KMS-11 (cell line): Measurements from ENCODE around the gene GLYR1.

Source experiments
- H2AFZ ChIP-seq: fragments of 200-600 bp; sonication (generic); 2 replicates; pipeline ENCODE4 v1.6.1; 2016; ENCODE audit warnings: antibody characterized with exemption, mixed run types, low read depth
- H3K27ac ChIP-seq: fragments of 200-600 bp; sonication (generic); 2 replicates; pipeline ENCODE4 v1.6.1; 2016; ENCODE audit warnings: mild to moderate bottlenecking, mixed run types
- H3K27me3 ChIP-seq: fragments of 200-600 bp; sonication (generic); 2 replicates; pipeline ENCODE4 v1.6.1; 2017; ENCODE audit warnings: mild to moderate bottlenecking, low read depth, mixed run types, moderate library complexity; ENCODE audit not compliant: insufficient read depth
- H3K36me3 ChIP-seq: fragments of 200-600 bp; sonication (generic); 2 replicates; pipeline ENCODE4 v1.6.1; 2017; ENCODE audit warnings: mild to moderate bottlenecking, mixed run types; ENCODE audit not compliant: insufficient read depth
- H3K4me1 ChIP-seq: fragments of 200-600 bp; sonication (generic); 2 replicates; pipeline ENCODE4 v1.6.1; 2016; ENCODE audit warnings: mild to moderate bottlenecking, low read depth, mixed run types; ENCODE audit not compliant: poor library complexity, severe bottlenecking
- H3K4me2 ChIP-seq: fragments of 200-600 bp; sonication (generic); 2 replicates; pipeline ENCODE4 v1.7.0; 2016; ENCODE audit warnings: mild to moderate bottlenecking, mixed run types
- H3K4me3 ChIP-seq: fragments of 200-600 bp; sonication (generic); IDR thresholded peaks from 2 replicates; pipeline ENCODE4 v1.6.1; 2017; ENCODE audit warnings: low read depth, low read length, mixed read lengths; ENCODE audit not compliant: insufficient read depth
- H3K79me2 ChIP-seq: fragments of 200-600 bp; sonication (generic); 2 replicates; pipeline ENCODE4 v1.6.1; 2016; ENCODE audit warnings: low read depth, mixed run types; ENCODE audit not compliant: insufficient read depth
- H3K9ac ChIP-seq: fragments of 200-600 bp; sonication (generic); 2 replicates; pipeline ENCODE4 v1.6.1; 2016; ENCODE audit warnings: mild to moderate bottlenecking, mixed run types
- H4K20me1 ChIP-seq: fragments of 200-600 bp; sonication (generic); 2 replicates; pipeline ENCODE4 v1.6.1; 2016; ENCODE audit warnings: mild to moderate bottlenecking, mixed run types; ENCODE audit not compliant: insufficient read depth
- CTCF ChIP-seq: fragments of 200-600 bp; sonication (generic); conservative IDR thresholded peaks from 2 replicates; pipeline ENCODE4 v1.6.1; 2017; ENCODE audit warnings: low read depth, mild to moderate bottlenecking, antibody characterized with exemption, low read length, moderate library complexity, mixed read lengths

Gene GLYR1

GRCh38 chr16:4799171-4799855 is 47.8 kb downstream of the GLYR1 start:
- Histone ChIP-seq H2AFZ (no peak overlapping the region), H3K79me2 (no peaks in the 10 kb centered on the region), H3K27ac (no peak overlapping the region), H4K20me1 (no peaks in the 10 kb centered on the region), H3K4me3 (no peak overlapping the region), H3K9ac (no peak overlapping the region), H3K4me2 (no peak overlapping the region), H3K27me3 (no peaks in the 10 kb centered on the region), H3K36me3 (no peaks in the 10 kb centered on the region), H3K4me1 (peaks cover 13% of the 10 kb centered on the region)
- TF ChIP-seq CTCF, result no peak

- H4K20me1 ChIP-seq, result no peaks in the 10 kb centered on the region
- no peak overlapping the region for H3K27ac ChIP-seq
- no peak overlapping the region for H3K4me2 ChIP-seq
- H3K36me3 ChIP-seq, result no peaks in the 10 kb centered on the region
- H3K4me3 ChIP-seq, result no peak overlapping the region
- peaks cover 13% of the 10 kb centered on the region for H3K4me1 ChIP-seq
- H2AFZ ChIP-seq, result no peak overlapping the region
- H3K9ac ChIP-seq, result no peak overlapping the region
- H3K27me3 ChIP-seq, result no peaks in the 10 kb centered on the region
- no peak for TF ChIP-seq CTCF
- H3K79me2 ChIP-seq, result no peaks in the 10 kb centered on the region
These were observed 48.6 kb downstream of the GLYR1 start for GRCh38 chr16:4798456-4798855.

- no peak overlapping the region for H3K9ac ChIP-seq
These were observed 49.3 kb downstream of the GLYR1 start for GRCh38 chr16:4797805-4798252.

GRCh38 chr16:4796982-4797804 is 49.9 kb downstream of the GLYR1 start:
- Histone ChIP-seq H3K79me2 (no peaks in the 10 kb centered on the region), H3K4me1 (peaks cover 9% of the 10 kb centered on the region), H3K9ac (no peak overlapping the region), H3K27ac (no peak overlapping the region), H3K4me3 (no peak overlapping the region), H4K20me1 (no peaks in the 10 kb centered on the region), H3K4me2 (no peak overlapping the region), H3K27me3 (no peaks in the 10 kb centered on the region), H3K36me3 (no peaks in the 10 kb centered on the region), H2AFZ (no peak overlapping the region)
- no peak for TF ChIP-seq CTCF

More at GRCh38 chr16:4797805-4798252, 49.3 kb downstream of the GLYR1 start:
- TF ChIP-seq CTCF, result no peak
- Histone ChIP-seq H3K27ac (no peak overlapping the region), H4K20me1 (no peaks in the 10 kb centered on the region), H3K27me3 (no peaks in the 10 kb centered on the region), H3K4me2 (no peak overlapping the region), H2AFZ (no peak overlapping the region), H3K36me3 (no peaks in the 10 kb centered on the region), H3K79me2 (no peaks in the 10 kb centered on the region), H3K4me3 (no peak overlapping the region), H3K4me1 (peaks cover 9% of the 10 kb centered on the region)
